ENCODE measurements around the gene PPP2CA.
A peak's percentile ranks its signal among the peaks of the same experiment; 100 is the strongest.
"Not testable (repeated sequence)": the region's sequence is repeated elsewhere in the genome, so short reads cannot be mapped to it uniquely, and the experiment has no call there.

PPP2CA gene

GRCh38 chr5:134242146-134242545 lies 16.3 kb upstream of the PPP2CA start:
- no peak for DNase-seq

GRCh38 chr5:134240421-134240962 lies 14.6 kb upstream of the PPP2CA start:
- DNase-seq, result no peak

GRCh38 chr5:134236820-134237219 lies 10.9 kb upstream of the PPP2CA start:
- DNase-seq, result no peak

GRCh38 chr5:134236318-134236717 lies 10.4 kb upstream of the PPP2CA start:
- no peak for DNase-seq

- no peak for DNase-seq
Observed at GRCh38 chr5:134228624-134229023, 2.8 kb upstream of the PPP2CA start.

GRCh38 chr5:134227776-134228175 lies 1.9 kb upstream of the PPP2CA start:
- no peak for DNase-seq

- no peak for DNase-seq
Observed at GRCh38 chr5:134227259-134227658, 1.4 kb upstream of the PPP2CA start.

GRCh38 chr5:134226441-134227192 lies 744 bp upstream of the PPP2CA start:
- no peak for DNase-seq

- no peak for DNase-seq
Observed at GRCh38 chr5:134224888-134225779, 739 bp downstream of the PPP2CA start.

GRCh38 chr5:134223406-134224248 lies 2.2 kb downstream of the PPP2CA start:
- DNase-seq, result no peak

- DNase-seq, result not testable (repeated sequence)
Observed at GRCh38 chr5:134221690-134222089, 4.2 kb downstream of the PPP2CA start.

- no peak for DNase-seq
Observed at GRCh38 chr5:134215757-134216156, 10.1 kb downstream of the PPP2CA start.

- DNase-seq, result not testable (repeated sequence)
Observed at GRCh38 chr5:134211263-134212031, 14.4 kb downstream of the PPP2CA start.

- DNase-seq, result no peak
Observed at GRCh38 chr5:134209477-134210245, 16.2 kb downstream of the PPP2CA start.

GRCh38 chr5:134207696-134208095 lies 18.2 kb downstream of the PPP2CA start:
- no peak for DNase-seq

- no peak for DNase-seq
Observed at GRCh38 chr5:134206627-134207160, 19.2 kb downstream of the PPP2CA start.

- no peak for DNase-seq
Observed at GRCh38 chr5:134204575-134204974, 21.3 kb downstream of the PPP2CA start.

GRCh38 chr5:134203630-134204029 lies 22.2 kb downstream of the PPP2CA start:
- DNase-seq, result no peak

GRCh38 chr5:134195666-134196065 lies 30.2 kb downstream of the PPP2CA start:
- DNase-seq, result no peak

GRCh38 chr5:134189031-134189430 lies 36.8 kb downstream of the PPP2CA start:
- DNase-seq, result no peak

- peak; percentile 75 for DNase-seq
Observed at GRCh38 chr5:134188092-134188491, 37.8 kb downstream of the PPP2CA start.

All from NCI-H524 treated with DMSO at 0.1 percent for 48 hours (cell line).